GM19452 (cell line): ENCODE measurements around the gene NCCRP1.

Source experiments
- ATAC-seq: cut with Tn5 transposase; IDR thresholded peaks from one replicate; pipeline ENCODE4 v1.9.1; 2021; ENCODE audit not compliant: unreplicated experiment

NCCRP1 gene

GRCh38 chr19:39178296-39179006, 18.3 kb upstream of the NCCRP1 start:
- ATAC-seq, result no peak

- no peak for ATAC-seq
Observed at GRCh38 chr19:39179754-39180153, 17.0 kb upstream of the NCCRP1 start.

- ATAC-seq, result no peak
Observed at GRCh38 chr19:39180749-39181148, 16.0 kb upstream of the NCCRP1 start.

- ATAC-seq, result no peak
Observed at GRCh38 chr19:39181500-39182173, 15.1 kb upstream of the NCCRP1 start.

GRCh38 chr19:39182174-39182505, 14.6 kb upstream of the NCCRP1 start:
- ATAC-seq, result no peak

- no peak for ATAC-seq
Observed at GRCh38 chr19:39183104-39183503, 13.7 kb upstream of the NCCRP1 start.

- no peak for ATAC-seq
Observed at GRCh38 chr19:39186391-39186790, 10.4 kb upstream of the NCCRP1 start.

GRCh38 chr19:39187552-39187943, 9.2 kb upstream of the NCCRP1 start:
- ATAC-seq, result no peak

GRCh38 chr19:39188960-39189359, 7.8 kb upstream of the NCCRP1 start:
- ATAC-seq, result no peak

GRCh38 chr19:39190768-39191167, 6.0 kb upstream of the NCCRP1 start:
- ATAC-seq, result no peak

GRCh38 chr19:39192846-39193245, 3.9 kb upstream of the NCCRP1 start:
- no peak for ATAC-seq

GRCh38 chr19:39193803-39194202, 3.0 kb upstream of the NCCRP1 start:
- ATAC-seq, result no peak

- ATAC-seq, result no peak
Observed at GRCh38 chr19:39194832-39195542, 1.8 kb upstream of the NCCRP1 start.

- ATAC-seq, result no peak
Observed at GRCh38 chr19:39195755-39196154, 1.0 kb upstream of the NCCRP1 start.

- ATAC-seq, result no peak
Observed at GRCh38 chr19:39196320-39196719, 444 bp upstream of the NCCRP1 start.

- ATAC-seq, result no peak
Observed at GRCh38 chr19:39197808-39198207, 1.0 kb downstream of the NCCRP1 start.

- ATAC-seq, result no peak
Observed at GRCh38 chr19:39199025-39199424, 2.3 kb downstream of the NCCRP1 start.

GRCh38 chr19:39200066-39200802, 3.5 kb downstream of the NCCRP1 start:
- ATAC-seq, result no peak

- ATAC-seq, result no peak
Observed at GRCh38 chr19:39200803-39201115, 4.0 kb downstream of the NCCRP1 start.

GRCh38 chr19:39202998-39203355, 6.2 kb downstream of the NCCRP1 start:
- no peak for ATAC-seq

- no peak for ATAC-seq
Observed at GRCh38 chr19:39203372-39204341, 6.9 kb downstream of the NCCRP1 start, which contains the start of gene SYCN. Gene SYCN (minus strand): TSS chr19:39204263. CDS start chr19:39204254, 9 bp downstream.
